WI38 (cell line): ENCODE measurements around the gene PTCH1.

Experiments used
- H3K4me3 ChIP-seq: 2 replicates; pipeline ENCODE4 v1.5.1; 2011; ENCODE audit warnings: low read depth, mild to moderate bottlenecking, control low read depth, low read length
- CTCF ChIP-seq: IDR thresholded peaks from 2 replicates; pipeline ENCODE4 v1.5.1; 2012; ENCODE audit warnings: low read depth, mild to moderate bottlenecking, control low read depth, low read length

PTCH1 gene

GRCh38 chr9:95429096-95429495 is 87.7 kb downstream of the PTCH1 start:
- no peak for TF ChIP-seq CTCF
- no peak overlapping the region for H3K4me3 ChIP-seq

- H3K4me3 ChIP-seq: peak overlapping the region; percentile 57
- TF ChIP-seq CTCF: no peak
Observed at GRCh38 chr9:95425910-95426551, 90.7 kb downstream of the PTCH1 start.

GRCh38 chr9:95422650-95423049 is 94.1 kb downstream of the PTCH1 start:
- no peak for TF ChIP-seq CTCF
- no peak overlapping the region for H3K4me3 ChIP-seq

GRCh38 chr9:95420518-95420917 is 96.3 kb downstream of the PTCH1 start:
- no peak overlapping the region for H3K4me3 ChIP-seq
- TF ChIP-seq CTCF: no peak

GRCh38 chr9:95419444-95419843 is 97.3 kb downstream of the PTCH1 start:
- no peak overlapping the region for H3K4me3 ChIP-seq
- TF ChIP-seq CTCF: no peak

- no peak overlapping the region for H3K4me3 ChIP-seq
- TF ChIP-seq CTCF: no peak
Observed at GRCh38 chr9:95415158-95415557, 101.6 kb downstream of the PTCH1 start.

- no peak for TF ChIP-seq CTCF
- no peak overlapping the region for H3K4me3 ChIP-seq
Observed at GRCh38 chr9:95413793-95414192, 103.0 kb downstream of the PTCH1 start.
